Body of pancreas (tissue), 4 donors: ENCODE data around the gene GLIS1.

ENCODE experiments used
- CTCF ChIP-seq, 7 experiments: fragments of 450-650 bp in 4 of 7; fragments of 200-600 bp in 3 of 7; sonication (generic) in 3 of 7; IDR thresholded peaks; one replicate each; pipeline ENCODE4 v1.5.1; 2016 to 2019; ENCODE audit warnings: antibody characterized with exemption in 7 of 7
- POLR2A ChIP-seq, 3 donors: fragments of 450-650 bp; IDR thresholded peaks; one replicate each; pipeline ENCODE4 v1.6.1; 2016; ENCODE audit warnings: antibody characterized with exemption in 3 of 3, mild to moderate bottlenecking in 2 of 3

GRCh38 chr1:53590531-53591515, 148.1 kb downstream of the GLIS1 start:
- TF ChIP-seq CTCF (IDR thresholded peaks at IDR 0.05) (no peak), POLR2A (IDR thresholded peaks at IDR 0.05) (no peak)
